NCI-H460 (cell line): ENCODE data around the gene CD24. TPM values are rescaled to one million over a fixed set of nuclear protein-coding genes. Genes with fewer than 3 reads are reported as not detected.

Experiments
- total RNA-seq: library from RNA; depleted of rRNA; stranded (reverse); fragments of >200 nt; shearing (Covaris generic); gene quantifications from 2 replicates; pipeline ENCODE4 v1.2.3, GENCODE V29; 2014; rRNA removed

Gene CD24
- total RNA-seq, 1 experiment from 2014 or later = 305 TPM

Other genes starting within 250 kb of the CD24 start
- 14.5 and 15.2 TPM in 2 replicates for gene MTRES1, start 53.5 kb upstream of the CD24 start, total RNA-seq
- 3.0 TPM in 2 replicates for gene BEND3, start 140.8 kb upstream of the CD24 start, total RNA-seq